OCI-LY7 (cell line): ENCODE data around the gene CAMK1.

Experiments
- EZH2phosphoT487 ChIP-seq: fragments of 200-600 bp; sonication (generic); IDR thresholded peaks from 2 replicates; pipeline ENCODE4 v1.6.1; 2018; ENCODE audit warnings: low read depth, borderline replicate concordance, mild to moderate bottlenecking, mixed run types, antibody characterized with exemption, low read length, moderate library complexity, mixed read lengths
- TF ChIP-seq, protein P1 (sequence below): fragments of 200-600 bp; sonication (generic); conservative IDR thresholded peaks from 2 replicates; pipeline ENCODE4 v1.5.1; 2014; ENCODE audit warnings: mild to moderate bottlenecking, antibody characterized with exemption, low read length, moderate library complexity, mixed read lengths

DNA sequence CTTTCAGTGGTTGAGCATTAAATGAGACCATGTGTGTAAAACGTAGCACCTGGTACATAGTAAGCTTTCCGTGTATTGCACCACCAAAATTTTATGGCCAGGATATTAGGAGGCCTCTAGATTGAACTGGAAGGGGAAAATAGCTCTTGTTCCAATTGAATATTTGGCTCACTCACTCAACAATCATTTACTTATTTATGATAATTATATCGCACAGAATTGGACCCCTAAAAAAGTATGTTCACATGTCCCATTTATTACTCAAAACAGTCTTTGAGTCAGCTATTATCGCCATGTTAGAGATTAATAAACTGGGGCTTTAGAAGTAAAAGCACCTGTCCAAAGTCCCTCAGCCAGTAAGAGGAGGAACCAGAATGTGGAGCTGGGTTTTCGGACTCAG, 35.2 kb upstream of the CAMK1 start:
- TF ChIP-seq, protein P1, sequence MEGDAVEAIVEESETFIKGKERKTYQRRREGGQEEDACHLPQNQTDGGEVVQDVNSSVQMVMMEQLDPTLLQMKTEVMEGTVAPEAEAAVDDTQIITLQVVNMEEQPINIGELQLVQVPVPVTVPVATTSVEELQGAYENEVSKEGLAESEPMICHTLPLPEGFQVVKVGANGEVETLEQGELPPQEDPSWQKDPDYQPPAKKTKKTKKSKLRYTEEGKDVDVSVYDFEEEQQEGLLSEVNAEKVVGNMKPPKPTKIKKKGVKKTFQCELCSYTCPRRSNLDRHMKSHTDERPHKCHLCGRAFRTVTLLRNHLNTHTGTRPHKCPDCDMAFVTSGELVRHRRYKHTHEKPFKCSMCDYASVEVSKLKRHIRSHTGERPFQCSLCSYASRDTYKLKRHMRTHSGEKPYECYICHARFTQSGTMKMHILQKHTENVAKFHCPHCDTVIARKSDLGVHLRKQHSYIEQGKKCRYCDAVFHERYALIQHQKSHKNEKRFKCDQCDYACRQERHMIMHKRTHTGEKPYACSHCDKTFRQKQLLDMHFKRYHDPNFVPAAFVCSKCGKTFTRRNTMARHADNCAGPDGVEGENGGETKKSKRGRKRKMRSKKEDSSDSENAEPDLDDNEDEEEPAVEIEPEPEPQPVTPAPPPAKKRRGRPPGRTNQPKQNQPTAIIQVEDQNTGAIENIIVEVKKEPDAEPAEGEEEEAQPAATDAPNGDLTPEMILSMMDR, result no peak
- no peak for TF ChIP-seq EZH2phosphoT487
